Naive thymus-derived CD4-positive, alpha-beta T cell (primary cell): Measurements from ENCODE around the gene MAT2B. TPM values are rescaled to one million over a fixed set of nuclear protein-coding genes. Genes with fewer than 3 reads are reported as not detected.

Source experiments
- ATAC-seq: fragments of 150-1000 bp; cut with Tn5 transposase; 2 replicates; pipeline ENCODE4 v1.10.0; 2021; ENCODE audit warnings: mild to moderate bottlenecking, moderate library complexity
- CTCF ChIA-PET: fragments of 350-600 bp; sonication (Branson Sonifier 250); formaldehyde crosslinking; loops from one replicate; lab custom pipeline; 2021; ENCODE audit warnings: antibody characterized with exemption; lab: Charles Lee
- POLR2A ChIA-PET: fragments of 350-600 bp; sonication (Branson Sonifier 250); formaldehyde crosslinking; loops from one replicate; lab custom pipeline; 2021; ENCODE audit warnings: antibody characterized with exemption, inconsistent platforms; lab: Charles Lee
- DNase-seq, 9 donors: peaks; one replicate each; pipeline versions ENCODE4 v3.0.0 to v3.0.0-alpha.2; 2020 to 2022; ENCODE audit warnings: mixed read lengths in 1 of 9
- H3K27ac ChIP-seq: one replicate; pipeline ENCODE4 v1.7.0; 2013; ENCODE audit warnings: mild to moderate bottlenecking, low read depth, low read length, moderate library complexity
- H3K27me3 ChIP-seq, 2 donors: one replicate each; pipeline ENCODE4 v1.7.0; 2013; ENCODE audit warnings: low read length in 2 of 2, mild to moderate bottlenecking in 2 of 2, moderate library complexity in 2 of 2; ENCODE audit not compliant: control insufficient read depth in 2 of 2, insufficient read depth in 2 of 2
- H3K36me3 ChIP-seq, 3 experiments: 1 replicate in 2 of 3; 2 replicates in 1 of 3; pipeline ENCODE4 v1.7.0; 2013; ENCODE audit warnings: low read length in 3 of 3, mild to moderate bottlenecking in 3 of 3, moderate library complexity in 1 of 3; ENCODE audit not compliant: insufficient read depth in 3 of 3, control insufficient read depth in 2 of 3
- H3K4me1 ChIP-seq, 2 donors: one replicate each; pipeline ENCODE4 v1.7.0; 2013; ENCODE audit warnings: low read length in 2 of 2, mild to moderate bottlenecking in 2 of 2, moderate library complexity in 1 of 2; ENCODE audit not compliant: control insufficient read depth in 2 of 2, insufficient read depth in 2 of 2
- H3K4me3 ChIP-seq: 2 replicates; pipeline ENCODE4 v1.7.0; 2013; ENCODE audit warnings: mild to moderate bottlenecking, low read length
- H3K9me3 ChIP-seq, 3 experiments: 1 replicate in 2 of 3; 2 replicates in 1 of 3; pipeline ENCODE4 v1.7.0; 2013; ENCODE audit warnings: low read length in 3 of 3; ENCODE audit not compliant: control insufficient read depth in 2 of 3
- H3K27ac Mint-ChIP-seq, 9 donors: one replicate each; pipeline ENCODE4 v1.8.0; 2020 to 2022; ENCODE audit warnings: mixed read lengths in 9 of 9, mild to moderate bottlenecking in 8 of 9, moderate library complexity in 5 of 9, inconsistent platforms in 2 of 9
- H3K27me3 Mint-ChIP-seq, 5 donors: one replicate each; pipeline ENCODE4 v1.8.0; 2021 to 2022; ENCODE audit warnings: mixed read lengths in 5 of 5, mild to moderate bottlenecking in 1 of 5
- H3K36me3 Mint-ChIP-seq, 5 donors: one replicate each; pipeline ENCODE4 v1.8.0; 2020 to 2022; ENCODE audit warnings: mixed read lengths in 5 of 5, mild to moderate bottlenecking in 3 of 5, inconsistent platforms in 1 of 5
- H3K4me1 Mint-ChIP-seq, 7 donors: one replicate each; pipeline ENCODE4 v1.8.0; 2020 to 2022; ENCODE audit warnings: mixed read lengths in 7 of 7, mild to moderate bottlenecking in 3 of 7, inconsistent platforms in 1 of 7
- H3K4me3 Mint-ChIP-seq, 10 donors: one replicate each; pipeline ENCODE4 v1.8.0; 2020 to 2022; ENCODE audit warnings: mild to moderate bottlenecking in 10 of 10, mixed read lengths in 10 of 10, moderate library complexity in 6 of 10, inconsistent platforms in 2 of 10
- H3K9me3 Mint-ChIP-seq, 11 donors: one replicate each; pipeline ENCODE4 v1.8.0; 2020 to 2022; ENCODE audit warnings: mixed read lengths in 11 of 11, mild to moderate bottlenecking in 4 of 11, inconsistent platforms in 1 of 11, moderate library complexity in 1 of 11
- intact Hi-C, 2 donors: fragments of 100-400 bp; cut with micrococcal nuclease; formaldehyde crosslinking; loops; one replicate each; pipeline ENCODE4 v1.15.1; 2023
- polyA plus RNA-seq, 2 donors: library from polyadenylated mRNA; unstranded; fragments of 300-500 nt; fragmentation: Illumina TruSeq; gene quantifications; one replicate each; pipeline ENCODE4 v1.2.3, GENCODE V29; 2021
- total RNA-seq, 6 experiments: library from RNA in 5 of 6; stranded (reverse) in 5 of 6; gene quantifications; 1 replicate in 5 of 6; 2 replicates in 1 of 6; pipeline ENCODE4 v1.2.3 and lab custom pipeline; 2021 to 2026

Gene MAT2B
- total and polyA plus RNA-seq, 7 experiments from 2014 or later, result 47.7 to 322 (median 126) TPM

DNA sequence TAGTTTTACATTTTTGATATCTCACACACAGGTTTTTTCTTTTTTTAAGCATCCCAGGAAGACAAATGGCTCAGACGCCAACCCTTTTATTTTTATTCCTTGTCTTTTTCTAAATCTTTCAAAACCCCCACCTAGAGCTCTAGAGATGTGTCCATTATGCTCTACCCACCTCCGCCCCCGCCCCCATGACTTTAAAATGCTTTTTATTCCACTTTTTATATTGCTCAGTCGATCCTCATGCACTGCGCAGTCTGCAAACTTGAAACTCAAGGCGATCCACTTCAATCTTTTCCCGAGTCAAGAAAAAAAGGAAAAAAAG, 411 bp upstream of the MAT2B start:
- intact Hi-C loops, result loop anchor here (1.0 kb wide), 3 partner anchors 32 to 68 kb away; partner anchors contain the start of genes CCNG1 (in 2 of the 2), HMMR (in 2 of the 2) and NUDCD2 (in 2 of the 2)
- H3K9me3 Mint-ChIP-seq, result no peaks in the 10 kb centered on the region
- H3K27me3 Mint-ChIP-seq, result peaks cover 0 to 6% (median 0%) of the 10 kb centered on the region in 5 donors
- peak overlapping the region; percentile 97 to 100 (median 99) for H3K27ac Mint-ChIP-seq
- no peaks in the 10 kb centered on the region for H3K9me3 ChIP-seq
- H3K27ac ChIP-seq, result peak overlapping the region; percentile 93
- H3K27me3 ChIP-seq, result no peaks in the 10 kb centered on the region
- DNase-seq (no peak), ATAC-seq (no peak)
- peak overlapping the region; percentile 85 for H3K4me3 ChIP-seq
- peaks cover 24 to 52% (median 43%) of the 10 kb centered on the region in 7 donors for H3K4me1 Mint-ChIP-seq
- H3K36me3 ChIP-seq, result no peaks in the 10 kb centered on the region
- CTCF ChIA-PET, result interaction anchor here (0.7 to 2.1 kb wide), 4 partner anchors 31 to 45 kb away, joined by 4 to 6 read pairs (median 4); partner anchors contain the start of genes HMMR and NUDCD2
- H3K4me1 ChIP-seq, result peaks cover 29 to 32% of the 10 kb centered on the region in 2 donors
- peaks cover 0 to 6% (median 4%) of the 10 kb centered on the region in 5 donors for H3K36me3 Mint-ChIP-seq
- POLR2A ChIA-PET, result interaction anchor here (0.9 to 9.6 kb wide), 15 partner anchors 9 to 67 kb away, joined by 3 to 238 read pairs (median 5); partner anchors contain the start of genes CCNG1, HMMR and NUDCD2
- H3K4me3 Mint-ChIP-seq, result peak overlapping the region; percentile 84 to 99 (median 98)

DNA sequence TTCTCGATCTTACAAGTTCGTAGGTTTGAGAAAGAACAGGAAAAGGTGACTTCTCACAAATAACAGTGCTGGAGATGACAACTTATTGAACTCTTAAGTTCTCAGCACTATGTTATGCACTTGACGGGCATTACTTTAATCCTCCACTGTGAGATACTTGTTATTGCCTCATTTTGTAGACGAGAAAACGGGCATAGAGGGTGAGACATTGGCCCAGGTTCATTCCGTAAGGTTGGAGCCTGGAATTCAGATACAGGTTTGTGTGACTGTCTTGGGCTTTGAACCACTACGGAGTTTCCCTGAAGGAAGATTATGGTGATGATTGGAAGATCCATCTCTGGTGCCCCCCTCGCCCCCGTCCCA, 657 bp downstream of the MAT2B start:
- no peaks in the 10 kb centered on the region for H3K36me3 ChIP-seq
- peaks cover 0 to 6% (median 0%) of the 10 kb centered on the region in 5 donors for H3K27me3 Mint-ChIP-seq
- H3K27me3 ChIP-seq, result no peaks in the 10 kb centered on the region
- H3K36me3 Mint-ChIP-seq, result peaks cover 0 to 10% (median 4%) of the 10 kb centered on the region in 5 donors
- H3K4me1 Mint-ChIP-seq, result peaks cover 34 to 63% (median 54%) of the 10 kb centered on the region in 7 donors
- no peaks in the 10 kb centered on the region for H3K9me3 ChIP-seq
- H3K4me3 ChIP-seq, result peak overlapping the region; percentile 85
- ChIA-PET CTCF (interaction anchor here (0.6 to 2.1 kb wide), 2 partner anchors 33 to 60 kb away, joined by 3 to 6 read pairs; no protein-coding TSS in a partner anchor), POLR2A (interaction anchor here (0.8 to 9.6 kb wide), 16 partner anchors 8 to 71 kb away, joined by 3 to 238 read pairs (median 6); partner anchors contain the start of genes CCNG1, HMMR and NUDCD2)
- peak overlapping the region; percentile 97 to 100 (median 99) for H3K27ac Mint-ChIP-seq
- intact Hi-C loops, result loop anchor here in 1 of 2 donors (1.0 kb wide), 2 partner anchors 12 to 58 kb away; no protein-coding TSS in a partner anchor
- peak; percentile 10 for ATAC-seq
- peak in 1 of 9 donors; percentile 23 for DNase-seq
- H3K4me3 Mint-ChIP-seq, result peak overlapping the region; percentile 84 to 99 (median 98)
- H3K9me3 Mint-ChIP-seq, result no peaks in the 10 kb centered on the region
- peak overlapping the region; percentile 93 for H3K27ac ChIP-seq
- peaks cover 31 to 37% of the 10 kb centered on the region in 2 donors for H3K4me1 ChIP-seq

DNA sequence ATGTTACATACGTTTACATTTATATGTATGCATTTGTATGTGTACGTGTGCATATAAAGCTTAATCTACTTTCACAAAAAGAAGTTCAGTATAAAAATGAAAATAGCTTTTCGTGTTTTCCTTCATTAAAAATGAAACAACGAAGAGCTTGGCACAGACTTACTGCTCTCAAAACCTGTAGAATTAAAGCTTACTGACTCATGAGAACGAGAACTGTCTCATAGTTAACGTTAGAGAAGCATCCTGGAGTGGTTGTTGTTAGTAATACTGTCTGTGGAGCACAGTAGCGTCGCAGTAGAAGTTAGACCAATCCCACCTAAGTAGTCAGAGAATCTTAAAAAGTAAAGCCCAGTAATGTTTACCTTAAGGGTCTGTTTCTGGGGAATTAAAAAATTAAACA, 1.3 kb downstream of the MAT2B start:
- Histone ChIP-seq H3K4me1 (peaks cover 33 to 39% of the 10 kb centered on the region in 2 donors), H3K36me3 (peaks cover 0 to under 1% (median 0%) of the 10 kb centered on the region in 3 experiments), H3K27me3 (no peaks in the 10 kb centered on the region), H3K27ac (peak overlapping the region; percentile 93), H3K9me3 (no peaks in the 10 kb centered on the region), H3K4me3 (peak overlapping the region; percentile 85)
- ATAC-seq (no peak), DNase-seq (peak in 3 of 9 donors; percentile 11 to 29 (median 23))
- intact Hi-C loops, result loop anchor here in 1 of 2 donors (1.0 kb wide), 2 partner anchors 12 to 58 kb away; no protein-coding TSS in a partner anchor
- Mint-ChIP-seq H3K27ac (peak overlapping the region; percentile 97 to 100 (median 99)), H3K4me1 (peaks cover 37 to 65% (median 58%) of the 10 kb centered on the region in 7 donors), H3K4me3 (peak overlapping the region; percentile 84 to 99 (median 98)), H3K9me3 (no peaks in the 10 kb centered on the region), H3K27me3 (peaks cover 0 to 6% (median 0%) of the 10 kb centered on the region in 5 donors), H3K36me3 (peaks cover 0 to 11% (median 4%) of the 10 kb centered on the region in 5 donors)
- CTCF ChIA-PET, result interaction anchor here (0.6 to 1.7 kb wide), 2 partner anchors 52 to 60 kb away, joined by 3 to 4 read pairs; no protein-coding TSS in a partner anchor
- POLR2A ChIA-PET, result interaction anchor here (0.9 to 9.6 kb wide), 6 partner anchors 15 to 69 kb away, joined by 3 to 238 read pairs (median 10); partner anchors contain the start of genes CCNG1, HMMR and NUDCD2

DNA sequence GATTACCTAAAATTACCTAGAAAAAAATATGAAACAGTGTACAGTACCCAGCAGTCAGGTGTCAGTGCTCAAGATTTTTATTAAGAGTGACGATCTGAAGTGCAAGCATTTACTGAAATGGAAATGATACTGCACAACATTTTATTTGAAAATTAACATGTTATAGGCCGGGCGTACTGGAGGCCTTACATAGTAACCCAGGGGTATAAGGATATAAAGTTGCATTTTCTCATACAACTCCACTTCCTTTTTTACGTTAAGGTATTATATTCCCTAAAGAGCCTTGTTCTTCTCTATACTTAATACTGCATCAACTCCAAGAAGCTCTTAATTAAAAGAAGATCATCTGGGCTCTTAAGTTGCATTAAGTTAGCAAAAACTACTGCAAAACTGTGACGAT, 3.3 kb downstream of the MAT2B start:
- H3K4me1 Mint-ChIP-seq, result peaks cover 40 to 69% (median 68%) of the 10 kb centered on the region in 7 donors
- peaks cover 0 to 6% (median 0%) of the 10 kb centered on the region in 5 donors for H3K27me3 Mint-ChIP-seq
- no peaks in the 10 kb centered on the region for H3K9me3 Mint-ChIP-seq
- Histone ChIP-seq H3K36me3 (peaks cover 3 to 21% (median 5%) of the 10 kb centered on the region in 3 experiments), H3K27me3 (no peaks in the 10 kb centered on the region), H3K27ac (peak overlapping the region; percentile 93), H3K4me1 (peaks cover 47% of the 10 kb centered on the region in 2 donors), H3K4me3 (peak overlapping the region; percentile 46), H3K9me3 (no peaks in the 10 kb centered on the region)
- POLR2A ChIA-PET, result interaction anchor here (0.6 to 9.6 kb wide), 4 partner anchors 50 to 77 kb away, joined by 4 to 238 read pairs (median 5); partner anchors contain the start of genes CCNG1, HMMR and NUDCD2
- peak in 1 of 9 donors; percentile 5 for DNase-seq
- ATAC-seq, result no peak
- intact Hi-C loops, result no loop called here
- H3K4me3 Mint-ChIP-seq, result peak overlapping the region; percentile 79 to 99 (median 98)
- H3K36me3 Mint-ChIP-seq, result peaks cover 0 to 19% (median 9%) of the 10 kb centered on the region in 5 donors
- CTCF ChIA-PET, result interaction anchor here (1.0 kb wide), 1 partner anchor 35 kb away, joined by 5 read pairs; no protein-coding TSS in a partner anchor
- peak overlapping the region; percentile 76 to 100 (median 99) for H3K27ac Mint-ChIP-seq

DNA sequence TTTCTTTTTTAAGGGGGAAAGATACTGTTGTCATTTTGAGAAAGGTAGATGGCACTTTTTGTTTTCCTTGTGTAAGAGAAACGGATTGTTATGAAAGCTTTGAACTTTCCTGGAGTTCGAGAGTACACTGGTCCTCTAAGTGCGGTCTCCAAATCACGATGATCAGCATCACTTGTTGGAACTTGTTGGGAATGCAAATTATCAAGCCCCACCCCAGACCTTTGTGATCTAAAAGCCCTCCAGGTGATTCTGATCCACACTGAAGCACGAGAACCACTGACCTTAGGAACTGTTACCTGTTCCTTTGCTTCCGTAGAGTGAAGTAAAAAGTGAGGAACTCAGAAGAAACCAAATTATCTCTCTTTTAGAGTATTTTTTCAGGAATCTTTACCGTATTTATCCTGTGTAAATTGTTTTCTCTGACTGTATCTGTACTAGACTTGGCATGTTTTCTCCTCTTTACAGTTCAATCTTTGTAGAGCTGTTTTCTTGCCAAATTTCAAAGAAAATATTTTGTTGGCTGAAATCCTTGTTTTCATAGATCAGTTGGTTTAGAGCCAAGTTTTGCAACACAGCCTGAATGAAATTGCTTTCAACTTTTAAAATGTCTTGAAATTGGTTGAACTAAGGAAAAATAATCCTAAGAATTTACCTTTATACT, 4.0 kb downstream of the MAT2B start:
- Histone ChIP-seq H3K27me3 (no peaks in the 10 kb centered on the region), H3K27ac (peak overlapping the region; percentile 93), H3K4me3 (peak overlapping the region; percentile 46), H3K9me3 (no peaks in the 10 kb centered on the region), H3K36me3 (peaks cover 4 to 26% (median 8%) of the 10 kb centered on the region in 3 experiments), H3K4me1 (peaks cover 47% of the 10 kb centered on the region in 2 donors)
- Mint-ChIP-seq H3K36me3 (peaks cover 0 to 19% (median 9%) of the 10 kb centered on the region in 5 donors), H3K27me3 (peaks cover 0 to 6% (median 0%) of the 10 kb centered on the region in 5 donors), H3K27ac (peak overlapping the region; percentile 76 to 100 (median 99)), H3K4me1 (peaks cover 40 to 75% (median 63%) of the 10 kb centered on the region in 7 donors), H3K9me3 (no peaks in the 10 kb centered on the region), H3K4me3 (peak overlapping the region; percentile 79 to 99 (median 98))
- intact Hi-C loops, result no loop called here
- no peak for ATAC-seq
- peak in 2 of 9 donors; percentile 8 to 19 for DNase-seq
- ChIA-PET POLR2A (interaction anchor here (0.8 to 9.6 kb wide), 4 partner anchors 31 to 78 kb away, joined by 3 to 238 read pairs (median 5); partner anchors contain the start of genes CCNG1, HMMR and NUDCD2), CTCF (no interaction called here)

DNA sequence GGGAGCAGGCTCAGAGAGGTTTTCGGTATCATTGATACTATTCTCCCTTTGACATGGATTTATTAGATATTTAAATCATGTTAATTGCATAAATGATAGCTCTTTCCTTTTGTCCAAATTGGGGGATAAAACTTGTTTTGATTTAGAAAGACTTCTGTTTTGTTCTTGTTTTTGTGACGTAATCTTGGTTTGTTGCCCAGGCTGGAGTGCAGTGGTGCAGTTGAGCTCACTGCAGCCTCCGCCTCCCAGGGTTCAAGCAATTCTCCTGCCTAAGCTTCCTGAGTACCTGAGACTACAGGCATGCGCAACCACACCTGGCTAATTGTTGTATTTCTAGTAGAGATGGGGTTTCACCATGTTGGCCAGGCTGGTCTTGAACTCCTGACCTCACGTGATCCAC, 7.1 kb downstream of the MAT2B start:
- Histone ChIP-seq H3K4me1 (peaks cover 43 to 44% of the 10 kb centered on the region in 2 donors), H3K9me3 (no peaks in the 10 kb centered on the region), H3K27me3 (no peaks in the 10 kb centered on the region), H3K36me3 (peaks cover 21 to 51% (median 23%) of the 10 kb centered on the region in 3 experiments), H3K4me3 (no peak overlapping the region), H3K27ac (peak overlapping the region; percentile 54)
- POLR2A ChIA-PET, result no interaction called here
- H3K4me3 Mint-ChIP-seq, result peak overlapping the region in 9 of 10 donors; percentile 3 to 97 (median 54)
- CTCF ChIA-PET, result no interaction called here
- H3K9me3 Mint-ChIP-seq, result no peaks in the 10 kb centered on the region
- H3K4me1 Mint-ChIP-seq, result peaks cover 37 to 74% (median 71%) of the 10 kb centered on the region in 7 donors
- ATAC-seq (no peak), DNase-seq (no peak)
- H3K36me3 Mint-ChIP-seq, result peaks cover 0 to 33% (median 13%) of the 10 kb centered on the region in 5 donors
- intact Hi-C loops, result no loop called here
- peak overlapping the region in 8 of 9 donors; percentile 56 to 87 (median 68) for H3K27ac Mint-ChIP-seq
- no peaks in the 10 kb centered on the region for H3K27me3 Mint-ChIP-seq
